Measurements from ENCODE around the gene MAP2K5.

DNA sequence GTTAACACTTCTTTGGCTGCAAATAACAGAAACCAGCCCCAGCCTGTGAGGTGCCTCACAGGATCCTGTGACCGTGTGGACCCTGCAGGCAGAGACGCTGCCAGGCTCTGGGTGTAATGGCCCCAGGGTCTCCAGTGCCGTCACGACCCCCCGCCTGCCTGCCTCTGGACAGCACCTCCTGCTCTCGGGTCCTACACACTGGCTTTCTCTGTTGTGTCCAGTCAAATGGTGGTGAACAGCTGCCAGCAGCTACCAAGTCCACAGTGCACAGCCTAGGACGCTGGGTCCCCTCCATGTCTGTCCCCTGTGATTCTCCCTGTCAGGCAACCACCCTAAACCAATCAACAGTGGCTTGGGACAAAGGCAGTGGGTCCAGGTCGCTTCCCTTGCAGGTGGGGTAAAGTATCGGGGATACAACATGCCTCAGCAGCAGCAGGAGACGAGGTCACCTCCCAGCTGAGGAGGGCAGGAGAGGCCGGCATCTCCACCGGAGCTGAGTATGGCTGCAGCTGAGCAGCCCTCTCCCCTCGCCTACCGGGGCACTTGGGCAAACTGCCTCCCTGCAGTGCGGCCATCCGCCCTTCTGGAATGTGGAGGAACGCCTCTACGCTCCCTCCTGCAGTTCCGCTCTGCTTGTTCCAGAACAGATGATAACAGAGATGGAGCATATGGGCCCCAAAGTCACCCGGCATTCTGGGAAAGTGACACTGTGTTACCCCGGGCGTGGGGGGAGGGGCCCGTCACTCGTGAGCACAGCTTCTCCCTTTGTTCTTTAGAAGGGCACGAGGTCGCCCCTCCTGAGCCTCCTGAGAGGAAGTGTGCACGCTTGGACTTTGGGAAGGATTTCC, 261.7 kb downstream of the MAP2K5 start:
- TF ChIP-seq, protein P1, sequence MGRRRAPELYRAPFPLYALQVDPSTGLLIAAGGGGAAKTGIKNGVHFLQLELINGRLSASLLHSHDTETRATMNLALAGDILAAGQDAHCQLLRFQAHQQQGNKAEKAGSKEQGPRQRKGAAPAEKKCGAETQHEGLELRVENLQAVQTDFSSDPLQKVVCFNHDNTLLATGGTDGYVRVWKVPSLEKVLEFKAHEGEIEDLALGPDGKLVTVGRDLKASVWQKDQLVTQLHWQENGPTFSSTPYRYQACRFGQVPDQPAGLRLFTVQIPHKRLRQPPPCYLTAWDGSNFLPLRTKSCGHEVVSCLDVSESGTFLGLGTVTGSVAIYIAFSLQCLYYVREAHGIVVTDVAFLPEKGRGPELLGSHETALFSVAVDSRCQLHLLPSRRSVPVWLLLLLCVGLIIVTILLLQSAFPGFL (CRISPR knock-in tag; IDR thresholded peaks at IDR 0.05; ENCODE audit: borderline replicate concordance): no peak
- TF ChIP-seq FOXK1 (CRISPR knock-in tag; IDR thresholded peaks at IDR 0.05): 0 out of 2 replicates have a peak, but pooled peaks have one; percentile 55
- TF ChIP-seq, protein P2, sequence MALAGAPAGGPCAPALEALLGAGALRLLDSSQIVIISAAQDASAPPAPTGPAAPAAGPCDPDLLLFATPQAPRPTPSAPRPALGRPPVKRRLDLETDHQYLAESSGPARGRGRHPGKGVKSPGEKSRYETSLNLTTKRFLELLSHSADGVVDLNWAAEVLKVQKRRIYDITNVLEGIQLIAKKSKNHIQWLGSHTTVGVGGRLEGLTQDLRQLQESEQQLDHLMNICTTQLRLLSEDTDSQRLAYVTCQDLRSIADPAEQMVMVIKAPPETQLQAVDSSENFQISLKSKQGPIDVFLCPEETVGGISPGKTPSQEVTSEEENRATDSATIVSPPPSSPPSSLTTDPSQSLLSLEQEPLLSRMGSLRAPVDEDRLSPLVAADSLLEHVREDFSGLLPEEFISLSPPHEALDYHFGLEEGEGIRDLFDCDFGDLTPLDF (CRISPR knock-in tag; IDR thresholded peaks at IDR 0.05): 0 out of 2 replicates have a peak, but pooled peaks have one; percentile 46
- TF ChIP-seq, protein P3, sequence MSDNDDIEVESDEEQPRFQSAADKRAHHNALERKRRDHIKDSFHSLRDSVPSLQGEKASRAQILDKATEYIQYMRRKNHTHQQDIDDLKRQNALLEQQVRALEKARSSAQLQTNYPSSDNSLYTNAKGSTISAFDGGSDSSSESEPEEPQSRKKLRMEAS (CRISPR knock-in tag; IDR thresholded peaks at IDR 0.05): no peak
- TF ChIP-seq, protein P4, sequence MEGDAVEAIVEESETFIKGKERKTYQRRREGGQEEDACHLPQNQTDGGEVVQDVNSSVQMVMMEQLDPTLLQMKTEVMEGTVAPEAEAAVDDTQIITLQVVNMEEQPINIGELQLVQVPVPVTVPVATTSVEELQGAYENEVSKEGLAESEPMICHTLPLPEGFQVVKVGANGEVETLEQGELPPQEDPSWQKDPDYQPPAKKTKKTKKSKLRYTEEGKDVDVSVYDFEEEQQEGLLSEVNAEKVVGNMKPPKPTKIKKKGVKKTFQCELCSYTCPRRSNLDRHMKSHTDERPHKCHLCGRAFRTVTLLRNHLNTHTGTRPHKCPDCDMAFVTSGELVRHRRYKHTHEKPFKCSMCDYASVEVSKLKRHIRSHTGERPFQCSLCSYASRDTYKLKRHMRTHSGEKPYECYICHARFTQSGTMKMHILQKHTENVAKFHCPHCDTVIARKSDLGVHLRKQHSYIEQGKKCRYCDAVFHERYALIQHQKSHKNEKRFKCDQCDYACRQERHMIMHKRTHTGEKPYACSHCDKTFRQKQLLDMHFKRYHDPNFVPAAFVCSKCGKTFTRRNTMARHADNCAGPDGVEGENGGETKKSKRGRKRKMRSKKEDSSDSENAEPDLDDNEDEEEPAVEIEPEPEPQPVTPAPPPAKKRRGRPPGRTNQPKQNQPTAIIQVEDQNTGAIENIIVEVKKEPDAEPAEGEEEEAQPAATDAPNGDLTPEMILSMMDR (IDR thresholded peaks at IDR 0.05): no peak
- no peak for TF ChIP-seq FOXP4 (CRISPR knock-in tag; IDR thresholded peaks at IDR 0.05)
- no peak for TF ChIP-seq NR3C1 (CRISPR knock-in tag; conservative IDR thresholded peaks at IDR 0.05; ENCODE audit: low read depth)
- 0 out of 2 replicates have a peak, but pooled peaks have one; percentile 36 for TF ChIP-seq KAT7 (CRISPR knock-in tag; IDR thresholded peaks at IDR 0.05; ENCODE audit: borderline replicate concordance)
- no peak for TF ChIP-seq TEAD4 (CRISPR knock-in tag; IDR thresholded peaks at IDR 0.05)
- TF ChIP-seq ATF2 (CRISPR knock-in tag; IDR thresholded peaks at IDR 0.05; ENCODE audit: borderline replicate concordance, low read depth): no peak
- TF ChIP-seq ZBTB43 (CRISPR knock-in tag; IDR thresholded peaks at IDR 0.05): peak; percentile 73; the same call in 1 of the 2 replicates

All from WTC11 (cell line).